HL-60 (cell line): Measurements from ENCODE around the gene KIFC3.

Experiments
- DNase-seq, 2 experiments: peaks; one replicate each; pipeline ENCODE4 v3.0.0-alpha.2; 2010 to 2020; ENCODE audit warnings: low read depth in 1 of 2, low spot score in 1 of 2
- H3K27ac ChIP-seq: fragments of 250-450 bp; sonication (Bioruptor Pico); replicated peaks from 2 replicates; pipeline ENCODE4 v1.5.1; 2020; ENCODE audit warnings: mild to moderate bottlenecking, moderate library complexity
- H3K27me3 ChIP-seq: fragments of 250-450 bp; sonication (Bioruptor Pico); 2 replicates; pipeline ENCODE4 v1.5.1; 2021; ENCODE audit warnings: mild to moderate bottlenecking, moderate library complexity; ENCODE audit not compliant: insufficient read depth, poor library complexity, severe bottlenecking
- H3K4me3 ChIP-seq: replicated peaks from 2 replicates; pipeline ENCODE4 v1.5.1; 2011; ENCODE audit warnings: mild to moderate bottlenecking, control low read depth, low read length; ENCODE audit not compliant: insufficient read depth
- CTCF ChIP-seq: IDR thresholded peaks from one replicate; pipeline ENCODE4 v1.5.1; 2011; ENCODE audit warnings: low read length, control low read depth, inconsistent platforms; ENCODE audit not compliant: insufficient read depth
- GABPA ChIP-seq: IDR thresholded peaks from 2 replicates; pipeline ENCODE4 v1.6.1; 2012; ENCODE audit warnings: low read depth
- POLR2AphosphoS5 ChIP-seq: IDR thresholded peaks from 2 replicates; pipeline ENCODE4 v1.6.1; 2012; ENCODE audit warnings: low read depth
- REST ChIP-seq: IDR thresholded peaks from 2 replicates; pipeline ENCODE4 v1.6.1; 2012; ENCODE audit warnings: low read depth; ENCODE audit not compliant: insufficient replicate concordance
- SPI1 ChIP-seq: IDR thresholded peaks from 2 replicates; pipeline ENCODE4 v1.6.1; 2012; ENCODE audit warnings: low read depth, mild to moderate bottlenecking, borderline replicate concordance

KIFC3 gene

GRCh38 chr16:57753448-57754353, 48.6 kb downstream of the KIFC3 start:
- no peak overlapping the region for H3K4me3 ChIP-seq
- DNase-seq, result no peak
- H3K27ac ChIP-seq, result no peak overlapping the region
- TF ChIP-seq CTCF, result no peak
- no peak for TF ChIP-seq GABPA
- TF ChIP-seq POLR2AphosphoS5, result no peak
- TF ChIP-seq REST, result no peak
- TF ChIP-seq SPI1, result no peak
- H3K27me3 ChIP-seq, result no peaks in the 10 kb centered on the region

- DNase-seq, result no peak
- H3K27me3 ChIP-seq, result no peaks in the 10 kb centered on the region
- no peak overlapping the region for H3K27ac ChIP-seq
Measured at GRCh38 chr16:57752581-57753447, 49.5 kb downstream of the KIFC3 start.

More at GRCh38 chr16:57752581-57753447, 49.5 kb downstream of the KIFC3 start:
- TF ChIP-seq POLR2AphosphoS5 (no peak), CTCF (no peak), SPI1 (no peak), GABPA (no peak), REST (no peak)
- no peak overlapping the region for H3K4me3 ChIP-seq
